ENCODE results near the gene HTT.

GRCh38 chr4:3130201-3130600 lies 55.7 kb downstream of the HTT start:
- TF ChIP-seq CTCF (IDR thresholded peaks at IDR 0.05; ENCODE audit: low read depth, low read length, poor library complexity, severe bottlenecking) (no peak), EZH2phosphoT487 (IDR thresholded peaks at IDR 0.05; ENCODE audit: borderline replicate concordance, low read length) (no peak)
